Stimulated activated naive B cell treated with anti-CD40 and anti-IgM and Interleukin-4, amounts not matched to agents 10 μg/mL and 1 μg/mL and 100 μg/mL, for 72 hours (primary cell): Measurements from ENCODE around the gene PLCB4.
A peak's percentile ranks its signal among the peaks of the same experiment; 100 is the strongest.

Source experiments
- ATAC-seq, 2 donors: fragments of 150-1000 bp; cut with Tn5 transposase; replicated peaks; 2 replicates each; pipeline ENCODE4 v1.10.0; 2021; ENCODE audit warnings: moderate library complexity in 1 of 2
- DNase-seq: peaks from one replicate; pipeline ENCODE4 v3.0.0; 2021
- H3K27ac Mint-ChIP-seq: one replicate; pipeline ENCODE4 v1.8.0; 2022; ENCODE audit warnings: mild to moderate bottlenecking, mixed read lengths
- H3K27me3 Mint-ChIP-seq, 2 donors: one replicate each; pipeline ENCODE4 v1.8.0; 2022; ENCODE audit warnings: mixed read lengths in 2 of 2
- H3K36me3 Mint-ChIP-seq, 2 donors: one replicate each; pipeline ENCODE4 v1.8.0; 2022; ENCODE audit warnings: mixed read lengths in 2 of 2, mild to moderate bottlenecking in 1 of 2
- H3K4me1 Mint-ChIP-seq, 2 donors: one replicate each; pipeline ENCODE4 v1.8.0; 2022; ENCODE audit warnings: mixed read lengths in 2 of 2, mild to moderate bottlenecking in 1 of 2
- H3K4me3 Mint-ChIP-seq, 2 donors: one replicate each; pipeline ENCODE4 v1.8.0; 2022; ENCODE audit warnings: mild to moderate bottlenecking in 2 of 2, mixed read lengths in 2 of 2, moderate library complexity in 1 of 2
- H3K9me3 Mint-ChIP-seq, 2 donors: one replicate each; pipeline ENCODE4 v1.8.0; 2022; ENCODE audit warnings: mixed read lengths in 2 of 2, mild to moderate bottlenecking in 1 of 2

Gene PLCB4

GRCh38 chr20:9300080-9300479 lies 231.2 kb downstream of the PLCB4 start:
- Mint-ChIP-seq H3K9me3 (peaks cover 2 to 3% of the 10 kb centered on the region in 2 donors), H3K36me3 (no peaks in the 10 kb centered on the region), H3K4me1 (no peaks in the 10 kb centered on the region), H3K4me3 (no peak overlapping the region), H3K27me3 (no peaks in the 10 kb centered on the region), H3K27ac (no peak overlapping the region)
- no peak for ATAC-seq
- DNase-seq = no peak

- DNase-seq (no peak), ATAC-seq (no peak)
- no peaks in the 10 kb centered on the region for H3K36me3 Mint-ChIP-seq
- peaks cover 2 to 3% of the 10 kb centered on the region in 2 donors for H3K9me3 Mint-ChIP-seq
- no peaks in the 10 kb centered on the region for H3K4me1 Mint-ChIP-seq
- no peak overlapping the region for H3K27ac Mint-ChIP-seq
- no peaks in the 10 kb centered on the region for H3K27me3 Mint-ChIP-seq
- H3K4me3 Mint-ChIP-seq = no peak overlapping the region
These were observed 231.6 kb downstream of the PLCB4 start for GRCh38 chr20:9300534-9300933.

GRCh38 chr20:9301129-9302090 lies 232.5 kb downstream of the PLCB4 start:
- Mint-ChIP-seq H3K36me3 (no peaks in the 10 kb centered on the region), H3K4me3 (no peak overlapping the region), H3K4me1 (no peaks in the 10 kb centered on the region), H3K27ac (no peak overlapping the region), H3K9me3 (peaks cover 2 to 3% of the 10 kb centered on the region in 2 donors), H3K27me3 (no peaks in the 10 kb centered on the region)
- ATAC-seq (no peak), DNase-seq (no peak)

- no peak for ATAC-seq
- DNase-seq = no peak
- Mint-ChIP-seq H3K27ac (no peak overlapping the region), H3K9me3 (peaks cover 2 to 3% of the 10 kb centered on the region in 2 donors), H3K36me3 (no peaks in the 10 kb centered on the region), H3K4me3 (no peak overlapping the region), H3K4me1 (no peaks in the 10 kb centered on the region), H3K27me3 (no peaks in the 10 kb centered on the region)
These were observed 233.2 kb downstream of the PLCB4 start for GRCh38 chr20:9302091-9302462.

- H3K27ac Mint-ChIP-seq = no peak overlapping the region
- DNase-seq (no peak), ATAC-seq (no peak)
- H3K27me3 Mint-ChIP-seq = no peaks in the 10 kb centered on the region
- no peaks in the 10 kb centered on the region for H3K36me3 Mint-ChIP-seq
- peaks cover 2 to 3% of the 10 kb centered on the region in 2 donors for H3K9me3 Mint-ChIP-seq
- H3K4me3 Mint-ChIP-seq = no peak overlapping the region
- no peaks in the 10 kb centered on the region for H3K4me1 Mint-ChIP-seq
These were observed 237.6 kb downstream of the PLCB4 start for GRCh38 chr20:9306521-9306920.

GRCh38 chr20:9308056-9308455 lies 239.2 kb downstream of the PLCB4 start:
- peaks cover 2 to 3% of the 10 kb centered on the region in 2 donors for H3K9me3 Mint-ChIP-seq
- no peaks in the 10 kb centered on the region for H3K36me3 Mint-ChIP-seq
- DNase-seq = no peak
- no peak overlapping the region for H3K4me3 Mint-ChIP-seq
- no peaks in the 10 kb centered on the region for H3K27me3 Mint-ChIP-seq
- ATAC-seq = no peak
- H3K4me1 Mint-ChIP-seq = no peaks in the 10 kb centered on the region
- H3K27ac Mint-ChIP-seq = no peak overlapping the region

- Mint-ChIP-seq H3K4me3 (no peak overlapping the region), H3K4me1 (no peaks in the 10 kb centered on the region), H3K36me3 (no peaks in the 10 kb centered on the region), H3K27me3 (no peaks in the 10 kb centered on the region), H3K9me3 (peaks cover 0 to 2% of the 10 kb centered on the region in 2 donors), H3K27ac (no peak overlapping the region)
- ATAC-seq (no peak), DNase-seq (no peak)
These were observed 242.2 kb downstream of the PLCB4 start for GRCh38 chr20:9311132-9311531.

GRCh38 chr20:9319687-9320384 lies 250.9 kb downstream of the PLCB4 start:
- DNase-seq (no peak), ATAC-seq (peak; percentile 43 to 45)
- Mint-ChIP-seq H3K36me3 (no peaks in the 10 kb centered on the region), H3K4me1 (peaks cover 0 to 13% of the 10 kb centered on the region in 2 donors), H3K4me3 (peak overlapping the region in 1 of 2 donors; percentile 56), H3K9me3 (no peaks in the 10 kb centered on the region), H3K27ac (no peak overlapping the region), H3K27me3 (no peaks in the 10 kb centered on the region)

- Mint-ChIP-seq H3K4me3 (no peak overlapping the region), H3K9me3 (no peaks in the 10 kb centered on the region), H3K27ac (no peak overlapping the region), H3K27me3 (no peaks in the 10 kb centered on the region), H3K4me1 (peaks cover 0 to 13% of the 10 kb centered on the region in 2 donors), H3K36me3 (no peaks in the 10 kb centered on the region)
- DNase-seq (no peak), ATAC-seq (no peak)
These were observed 252.1 kb downstream of the PLCB4 start for GRCh38 chr20:9321007-9321406.

GRCh38 chr20:9322661-9323060 lies 253.8 kb downstream of the PLCB4 start:
- no peak for DNase-seq
- Mint-ChIP-seq H3K9me3 (no peaks in the 10 kb centered on the region), H3K27me3 (no peaks in the 10 kb centered on the region), H3K4me1 (peaks cover 0 to 13% of the 10 kb centered on the region in 2 donors), H3K27ac (no peak overlapping the region), H3K4me3 (no peak overlapping the region), H3K36me3 (no peaks in the 10 kb centered on the region)
- no peak for ATAC-seq

GRCh38 chr20:9323622-9324021 lies 254.7 kb downstream of the PLCB4 start:
- Mint-ChIP-seq H3K27me3 (no peaks in the 10 kb centered on the region), H3K36me3 (no peaks in the 10 kb centered on the region), H3K9me3 (no peaks in the 10 kb centered on the region), H3K4me1 (peaks cover 0 to 13% of the 10 kb centered on the region in 2 donors), H3K4me3 (no peak overlapping the region), H3K27ac (no peak overlapping the region)
- DNase-seq (no peak), ATAC-seq (peak; percentile 47 to 60)

- no peak overlapping the region for H3K4me3 Mint-ChIP-seq
- no peak overlapping the region for H3K27ac Mint-ChIP-seq
- H3K9me3 Mint-ChIP-seq = no peaks in the 10 kb centered on the region
- H3K36me3 Mint-ChIP-seq = no peaks in the 10 kb centered on the region
- ATAC-seq (no peak), DNase-seq (no peak)
- no peaks in the 10 kb centered on the region for H3K4me1 Mint-ChIP-seq
- H3K27me3 Mint-ChIP-seq = no peaks in the 10 kb centered on the region
These were observed 260.6 kb downstream of the PLCB4 start for GRCh38 chr20:9329355-9330101.

GRCh38 chr20:9330151-9330550 lies 261.3 kb downstream of the PLCB4 start:
- Mint-ChIP-seq H3K4me1 (no peaks in the 10 kb centered on the region), H3K36me3 (no peaks in the 10 kb centered on the region), H3K4me3 (no peak overlapping the region), H3K27me3 (no peaks in the 10 kb centered on the region), H3K9me3 (no peaks in the 10 kb centered on the region), H3K27ac (no peak overlapping the region)
- no peak for DNase-seq
- no peak for ATAC-seq

- Mint-ChIP-seq H3K27ac (no peak overlapping the region), H3K4me3 (no peak overlapping the region), H3K4me1 (no peaks in the 10 kb centered on the region), H3K36me3 (no peaks in the 10 kb centered on the region), H3K9me3 (no peaks in the 10 kb centered on the region), H3K27me3 (no peaks in the 10 kb centered on the region)
- DNase-seq = no peak
- ATAC-seq = no peak
These were observed 263.0 kb downstream of the PLCB4 start for GRCh38 chr20:9331707-9332435.
